Muscle of leg (tissue), 16 donors: ENCODE data around the gene IFNA21. TPM values are rescaled to one million over a fixed set of nuclear protein-coding genes. Genes with fewer than 3 reads are reported as not detected.
A peak's percentile ranks its signal among the peaks of the same experiment; 100 is the strongest.
"Not testable (repeated sequence)": the region's sequence is repeated elsewhere in the genome, so short reads cannot be mapped to it uniquely, and the experiment has no call there.

Source experiments
- DNase-seq: peaks from one replicate; pipeline ENCODE4 v3.0.0; 2013
- H3K27ac ChIP-seq: one replicate; pipeline ENCODE4 v1.5.1; 2013; ENCODE audit warnings: mild to moderate bottlenecking, low read length, control low read depth
- H3K27me3 ChIP-seq: one replicate; pipeline ENCODE4 v1.6.1; 2013; ENCODE audit warnings: low read length; ENCODE audit not compliant: control insufficient read depth, insufficient read depth
- H3K36me3 ChIP-seq: one replicate; pipeline ENCODE4 v1.6.1; 2013; ENCODE audit warnings: low read length; ENCODE audit not compliant: control insufficient read depth, insufficient read depth
- H3K4me1 ChIP-seq: one replicate; pipeline ENCODE4 v1.6.1; 2013; ENCODE audit warnings: low read length; ENCODE audit not compliant: control insufficient read depth, insufficient read depth
- H3K4me3 ChIP-seq: one replicate; pipeline ENCODE4 v1.5.1; 2013; ENCODE audit warnings: low read length, control low read depth
- H3K9me3 ChIP-seq: replicated peaks from 2 replicates; pipeline ENCODE4 v1.6.1; 2013; ENCODE audit warnings: low read depth, low read length; ENCODE audit not compliant: control insufficient read depth
- WGBS: methylation state at CpG from one replicate; pipeline ENCODE4 v1.1.5; 2013; ENCODE audit warnings: missing lambda C conversion rate; ENCODE audit not compliant: insufficient coverage; 5-methylcytosine and 5-hydroxymethylcytosine counted together
- long read RNA-seq, 11 donors: transcript quantifications; one replicate each; lab custom pipeline, GENCODE V29; 2026
- polyA plus RNA-seq, 8 donors: library from polyadenylated mRNA; unstranded; fragments of 120-200 nt; gene quantifications; one replicate each; pipeline versions ENCODE4 v1.2.1 to v1.2.3, GENCODE V29; 2013; ENCODE audit warnings: inconsistent platforms in 1 of 8, low replicate concordance in 1 of 8; ENCODE audit not compliant: insufficient read length in 8 of 8, insufficient read depth in 1 of 8
- total RNA-seq: library from RNA; stranded (reverse); fragments of 120-200 nt; gene quantifications from one replicate; pipeline ENCODE4 v1.2.4, GENCODE V29; 2013

Gene IFNA21
- not detected for total RNA-seq
- polyA plus RNA-seq, result not detected
- long read RNA-seq, donor 1, result 0 reads
- long read RNA-seq, donor 2, result 0 reads
- long read RNA-seq, donor 3, result 0 reads
- long read RNA-seq, donor 4, result 0 reads
- long read RNA-seq, donor 5, result 0 reads
- long read RNA-seq, donor 6, result 0 reads
- long read RNA-seq, donor 7, result 0 reads
- long read RNA-seq, donor 8, result 0 reads
- long read RNA-seq, donor 9, result 0 reads
- long read RNA-seq, donor 10, result 0 reads
- long read RNA-seq, donor 11, result 0 reads

DNA sequence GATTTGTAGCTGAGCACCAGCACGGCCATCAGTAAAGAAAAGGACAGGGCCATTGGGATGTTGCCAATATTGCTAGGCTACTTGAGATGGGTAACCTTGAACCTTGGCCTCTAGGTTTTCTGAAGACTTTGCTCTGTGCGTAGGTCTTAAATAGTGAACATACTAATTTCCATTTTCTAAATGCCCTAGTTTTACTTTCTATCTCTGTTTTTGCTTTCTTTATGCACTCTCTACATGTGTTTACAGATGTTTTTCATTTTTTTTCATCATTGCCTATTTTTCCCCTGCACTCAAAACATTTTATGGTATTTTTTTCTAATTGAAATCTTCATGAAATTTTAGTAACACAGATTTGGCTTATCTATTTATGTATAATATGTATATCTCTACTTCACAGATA is at the start of gene IFNA21:
TSS of gene IFNA21 (minus strand) at position 101 of the 400 bp plus-strand sequence. CDS start at position 53, 48 bp downstream.
- H3K4me1 ChIP-seq, H3K4me3 ChIP-seq, H3K9me3 ChIP-seq, DNase-seq, H3K27me3 ChIP-seq, H3K36me3 ChIP-seq, H3K27ac ChIP-seq: not testable (repeated sequence)
- WGBS, result no CpG with 5 or more reads among the region's 2 CpGs

DNA sequence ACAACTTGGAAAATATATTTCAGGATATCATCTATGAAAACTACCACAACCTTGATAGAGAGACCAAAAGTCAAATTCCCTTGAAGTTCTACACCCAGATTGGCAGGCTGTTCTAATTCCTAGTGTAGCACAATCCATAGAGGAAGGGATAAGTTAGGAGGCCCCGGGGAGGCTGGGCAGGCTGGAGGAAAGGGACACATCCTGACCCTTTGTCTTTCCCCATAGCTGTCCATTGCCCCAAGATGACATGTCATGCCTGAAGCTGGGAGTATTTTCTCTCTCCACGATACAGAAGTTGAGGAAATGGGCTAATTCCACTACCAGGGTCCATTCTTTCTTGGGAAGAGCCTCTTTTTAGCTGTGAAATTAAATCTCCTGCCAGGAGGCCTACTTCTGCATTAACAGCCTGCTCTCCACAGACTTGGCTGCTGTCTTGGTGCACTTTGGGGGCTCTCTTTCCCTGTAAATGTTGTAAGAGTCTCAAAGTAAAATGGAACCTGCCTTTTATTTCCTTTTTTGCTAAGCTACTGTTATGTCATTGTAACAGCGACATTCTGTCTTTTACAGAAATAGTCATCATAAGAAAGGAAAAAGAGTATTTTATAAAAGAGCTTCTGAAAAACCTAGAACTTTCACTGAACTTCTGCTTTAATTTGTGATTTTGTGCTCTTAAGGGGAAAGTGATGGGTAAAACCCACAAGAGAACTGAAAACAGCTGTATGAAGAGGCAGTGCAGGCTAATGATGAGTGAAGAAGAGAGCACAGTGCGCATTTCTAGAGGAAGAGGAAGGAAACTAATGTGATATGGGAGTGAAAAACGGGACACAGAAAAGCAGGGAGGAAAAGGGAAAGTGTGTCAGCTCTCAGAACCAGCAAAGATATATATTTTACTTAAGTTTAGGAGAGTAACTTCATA is 47.2 kb upstream of the IFNA21 start:
- not testable (repeated sequence) for H3K4me3 ChIP-seq, H3K4me1 ChIP-seq, H3K36me3 ChIP-seq, H3K27ac ChIP-seq, H3K9me3 ChIP-seq, H3K27me3 ChIP-seq
- DNase-seq, result peak; percentile 1
- WGBS, result no CpG with 5 or more reads among the region's 5 CpGs

DNA sequence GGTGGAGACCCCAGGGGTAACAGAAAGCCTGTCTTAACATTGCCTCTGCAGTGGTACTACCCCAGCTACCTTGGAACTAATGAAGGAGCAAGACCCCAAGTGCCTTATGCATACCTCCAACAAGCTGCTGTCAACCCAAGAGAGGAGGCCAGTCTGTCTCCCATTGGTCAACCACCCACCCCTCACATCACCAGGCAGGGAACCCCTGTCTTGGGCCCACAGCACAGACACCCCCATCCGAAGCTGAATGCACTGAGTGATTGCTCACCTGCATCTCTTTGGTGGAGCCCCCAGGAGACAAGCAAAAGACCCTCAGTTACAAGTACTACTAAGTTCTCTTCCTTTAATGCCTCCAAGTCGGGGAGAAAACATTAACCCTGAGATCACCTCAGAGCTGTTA is 45.7 kb upstream of the IFNA21 start:
- not testable (repeated sequence) for H3K27me3 ChIP-seq, H3K9me3 ChIP-seq
- WGBS, result 100% methylated on average over 1 of the region's 2 CpGs

DNA sequence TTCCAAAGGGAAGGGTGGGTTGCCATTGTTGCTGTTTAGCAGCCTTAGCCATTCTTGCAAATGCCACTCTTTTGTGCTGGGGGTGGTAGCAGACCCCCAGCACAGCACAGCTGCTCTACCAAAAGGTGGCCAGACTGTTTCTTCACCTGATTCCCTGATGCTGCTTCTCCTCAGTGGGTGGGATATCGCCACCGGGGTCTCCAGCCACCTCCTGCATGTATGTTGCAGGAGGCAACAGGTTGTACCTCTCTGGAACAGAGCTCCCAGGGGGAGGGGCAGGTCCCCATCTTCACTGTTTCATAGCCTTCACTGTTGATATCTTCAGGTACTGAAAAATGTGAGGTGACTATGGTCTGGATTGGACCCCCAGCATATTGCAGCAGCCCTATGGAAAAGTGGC is 44.3 kb upstream of the IFNA21 start:
- H3K27me3 ChIP-seq, H3K9me3 ChIP-seq, H3K4me1 ChIP-seq, H3K4me3 ChIP-seq, DNase-seq, H3K27ac ChIP-seq, H3K36me3 ChIP-seq: not testable (repeated sequence)
- no CpG with 5 or more reads among the region's 2 CpGs for WGBS

More for the DNA sequence above, 45.7 kb upstream of the IFNA21 start:
- not testable (repeated sequence) for H3K4me3 ChIP-seq, DNase-seq, H3K27ac ChIP-seq, H3K4me1 ChIP-seq, H3K36me3 ChIP-seq

DNA sequence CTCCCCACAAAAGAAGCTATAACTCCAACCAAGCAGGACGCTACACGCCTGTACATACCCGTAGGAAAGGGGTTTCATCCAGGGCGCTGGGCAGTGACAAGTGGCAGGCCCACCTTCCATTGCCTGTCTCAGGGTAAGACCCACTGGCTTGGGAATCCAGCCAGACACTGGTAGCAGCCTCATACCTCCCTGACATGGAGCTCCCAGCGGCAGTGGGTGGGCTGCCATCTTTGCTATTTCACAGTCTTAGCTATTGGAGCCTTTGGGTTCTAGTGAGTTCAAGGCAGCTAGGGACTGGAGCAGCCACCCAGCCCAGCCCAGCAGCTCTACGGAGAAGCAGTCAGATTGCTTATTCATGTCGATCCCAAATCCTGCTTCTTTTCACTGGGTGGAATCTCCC is 43.9 kb upstream of the IFNA21 start:
- no peak overlapping the region for H3K27ac ChIP-seq
- no peaks in the 10 kb centered on the region for H3K4me1 ChIP-seq
- WGBS, result 90% methylated on average over 7 of the region's 7 CpGs
- no peak overlapping the region for H3K4me3 ChIP-seq
- no peaks in the 10 kb centered on the region for H3K27me3 ChIP-seq
- no peaks in the 10 kb centered on the region for H3K9me3 ChIP-seq
- no peak for DNase-seq
- no peaks in the 10 kb centered on the region for H3K36me3 ChIP-seq

DNA sequence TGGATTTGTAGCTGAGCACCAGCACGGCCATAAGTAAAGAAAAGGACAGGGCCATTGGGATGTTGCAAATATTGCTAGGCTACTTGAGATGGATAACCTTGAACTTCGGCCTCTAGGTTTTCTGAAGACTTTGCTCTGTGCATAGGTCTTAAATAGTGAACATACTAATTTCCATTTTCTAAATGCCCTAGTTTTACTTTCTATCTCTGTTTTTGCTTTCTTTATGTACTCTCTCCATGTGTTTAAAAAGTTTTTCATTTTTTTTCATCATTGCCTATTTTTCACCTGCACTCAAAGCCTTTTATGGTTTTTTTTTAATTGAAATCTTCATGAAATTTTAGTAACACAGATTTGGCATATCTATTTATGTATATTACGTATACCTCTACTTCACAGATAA is 40.6 kb upstream of the IFNA21 start, which contains the start of gene IFNA10:
TSS of gene IFNA10 (minus strand) at position 101 of the 400 bp plus-strand sequence. CDS start at position 55, 46 bp downstream.
- H3K27me3 ChIP-seq, H3K4me3 ChIP-seq, H3K4me1 ChIP-seq, H3K36me3 ChIP-seq, H3K27ac ChIP-seq, H3K9me3 ChIP-seq, DNase-seq: not testable (repeated sequence)
- no CpG with 5 or more reads among the region's 3 CpGs for WGBS

DNA sequence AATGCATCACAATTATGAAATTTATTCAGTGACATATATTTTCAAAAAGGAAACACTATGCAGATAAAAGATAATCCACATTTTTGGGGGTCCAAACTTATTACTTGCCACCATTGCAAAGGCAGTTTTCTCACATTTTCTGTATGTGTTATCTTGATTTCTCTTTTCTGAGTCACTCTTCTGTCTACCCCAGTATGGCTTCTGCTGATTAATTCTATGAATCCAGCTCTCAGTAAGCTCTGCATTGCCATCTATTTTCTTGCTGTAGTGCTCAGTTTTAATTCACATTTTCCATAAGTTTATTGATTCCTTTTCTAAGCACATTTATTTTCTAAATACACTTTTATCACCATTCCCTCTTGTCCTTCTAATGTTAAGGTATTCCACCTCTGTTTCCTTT is 38.7 kb upstream of the IFNA21 start:
- Histone ChIP-seq H3K4me1 (no peaks in the 10 kb centered on the region), H3K9me3 (no peaks in the 10 kb centered on the region), H3K4me3 (no peak overlapping the region), H3K36me3 (no peaks in the 10 kb centered on the region), H3K27ac (no peak overlapping the region), H3K27me3 (no peaks in the 10 kb centered on the region)
- no peak for DNase-seq

DNA sequence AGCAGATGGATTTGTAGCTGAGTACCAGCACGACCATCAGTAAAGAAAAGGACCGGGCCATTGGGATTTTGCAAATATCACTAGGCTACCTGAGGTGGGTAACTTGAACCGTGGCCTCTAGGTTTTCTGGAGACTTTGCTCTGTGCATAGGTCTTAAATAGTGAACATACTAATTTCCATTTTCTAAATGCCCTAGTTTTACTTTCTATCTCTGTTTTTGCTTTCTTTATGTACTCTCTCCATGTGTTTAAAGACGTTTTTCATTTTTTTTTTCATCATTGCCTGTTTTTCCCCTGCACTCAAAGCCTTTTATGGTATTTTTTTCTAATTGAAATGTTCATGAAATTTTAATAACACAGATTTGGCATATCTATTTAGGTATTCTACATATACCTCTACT is 35.6 kb upstream of the IFNA21 start, which contains the start of gene IFNA7:
TSS of gene IFNA7 (minus strand) at position 101 of the 400 bp plus-strand sequence. CDS start at position 61, 40 bp downstream.
- H3K4me3 ChIP-seq, H3K9me3 ChIP-seq, H3K27me3 ChIP-seq, H3K4me1 ChIP-seq, H3K36me3 ChIP-seq, H3K27ac ChIP-seq, DNase-seq: not testable (repeated sequence)
- 80% methylated on average over 1 of the region's 4 CpGs for WGBS

DNA sequence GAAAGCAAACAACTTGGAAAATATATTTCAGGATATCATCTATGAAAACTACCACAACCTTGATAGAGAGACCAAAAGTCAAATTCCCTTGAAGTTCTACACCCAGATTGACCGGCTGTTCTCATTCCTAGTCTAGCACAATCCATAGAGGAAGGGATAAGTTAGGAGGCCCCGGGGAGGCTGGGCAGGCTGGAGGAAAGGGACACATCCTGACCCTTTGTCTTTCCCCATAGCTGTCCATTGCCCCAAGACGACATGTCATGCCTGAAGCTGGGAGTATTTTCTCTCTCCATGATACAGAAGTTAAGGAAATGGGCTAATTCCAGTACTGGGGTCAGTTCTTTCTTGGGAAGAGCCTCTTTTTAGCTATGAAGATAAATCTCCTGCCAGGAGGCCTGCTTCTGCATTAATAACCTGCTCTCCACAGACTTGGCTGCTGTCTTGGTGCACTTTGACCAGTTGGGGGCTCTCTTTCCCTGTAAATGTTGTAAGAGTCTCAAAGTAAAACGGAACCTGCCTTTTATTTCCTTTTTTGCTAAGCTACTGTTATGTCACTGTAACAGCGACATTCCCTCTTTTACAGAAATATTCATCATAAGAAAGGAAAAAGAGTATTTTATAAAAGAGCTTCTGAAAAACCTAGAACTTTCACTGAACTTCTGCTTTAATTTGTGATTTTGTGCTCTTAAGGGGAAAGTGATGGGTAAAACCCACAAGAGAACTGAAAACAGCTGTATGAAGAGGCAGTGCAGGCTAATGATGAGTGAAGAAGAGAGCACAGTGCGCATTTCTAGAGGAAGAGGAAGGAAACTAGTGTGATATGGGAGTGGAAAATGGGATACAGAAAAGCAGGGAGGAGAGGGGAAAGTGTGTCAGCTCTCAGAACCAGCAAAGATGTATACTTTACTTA is 28.7 kb upstream of the IFNA21 start:
- not testable (repeated sequence) for H3K4me1 ChIP-seq, H3K36me3 ChIP-seq, H3K4me3 ChIP-seq, H3K27me3 ChIP-seq, H3K27ac ChIP-seq, H3K9me3 ChIP-seq
- WGBS, result no CpG with 5 or more reads among the region's 6 CpGs
- peak; percentile 11 for DNase-seq

DNA sequence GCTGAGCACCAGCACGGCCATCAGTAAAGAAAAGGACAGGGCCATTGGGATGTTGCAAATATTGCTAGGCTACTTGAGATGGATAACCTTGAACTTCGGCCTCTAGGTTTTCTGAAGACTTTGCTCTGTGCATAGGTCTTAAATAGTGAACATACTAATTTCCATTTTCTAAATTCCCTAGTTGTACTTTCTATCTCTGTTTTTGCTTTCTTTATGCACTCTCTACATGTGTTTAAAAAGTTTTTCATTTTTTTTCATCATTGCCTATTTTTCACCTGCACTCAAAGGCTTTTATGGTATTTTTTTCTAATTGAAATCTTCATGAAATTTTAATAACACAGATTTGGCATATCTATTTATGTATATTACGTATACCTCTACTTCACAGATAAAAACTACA is 21.0 kb upstream of the IFNA21 start, which contains the start of gene IFNA4:
TSS of gene IFNA4 (minus strand) at position 101 of the 400 bp plus-strand sequence. CDS start at position 45, 56 bp downstream.
- DNase-seq, H3K4me1 ChIP-seq, H3K27me3 ChIP-seq, H3K4me3 ChIP-seq, H3K27ac ChIP-seq, H3K9me3 ChIP-seq, H3K36me3 ChIP-seq: not testable (repeated sequence)
- no CpG with 5 or more reads among the region's 3 CpGs for WGBS
